Stimulated activated CD4-positive, alpha-beta T cell treated with anti-CD3 and anti-CD28 coated beads, Interleukin-2, amount 100 ng/mL, for 4 hours (primary cell): ENCODE results near the gene LIPT1.
"Not testable (repeated sequence)": the region's sequence is repeated elsewhere in the genome, so short reads cannot be mapped to it uniquely, and the experiment has no call there.

Source experiments
- DNase-seq: peaks from one replicate; pipeline ENCODE4 v3.0.0-alpha.2; 2020; ENCODE audit warnings: low read depth

Gene LIPT1

GRCh38 chr2:99180755-99181623, 26.2 kb downstream of the LIPT1 start, which contains the start of the genes MITD1 and MRPL30:
Gene MITD1, minus strand, starts transcription at chr2:99181058. Its CDS starts 77 bp downstream, at chr2:99180981.
Gene MRPL30, plus strand, starts transcription at chr2:99181184. Its CDS starts 5,020 bp downstream, at chr2:99186204.
- peak; percentile 84 for DNase-seq

DNA sequence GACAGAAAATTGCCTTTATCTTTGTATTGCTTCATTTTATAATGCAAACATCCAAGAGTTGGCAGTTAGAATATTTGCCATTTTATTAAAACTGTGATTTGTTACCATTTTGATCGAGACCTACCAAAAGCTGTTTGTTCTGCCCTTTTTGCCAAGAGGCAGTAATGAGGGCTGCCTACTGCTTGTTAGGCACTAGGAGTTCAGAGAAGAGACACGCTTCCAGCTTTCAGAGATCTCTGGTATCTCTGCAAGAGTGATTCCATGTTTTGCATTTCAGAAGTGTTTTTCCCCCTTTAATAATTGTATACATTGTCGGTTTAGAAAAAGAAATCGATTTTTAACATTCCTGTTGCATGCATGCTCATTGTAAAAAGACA, 26.8 kb downstream of the LIPT1 start:
- no peak for DNase-seq

- no peak for DNase-seq
Measured at GRCh38 chr2:99183025-99183424, 28.3 kb downstream of the LIPT1 start.

GRCh38 chr2:99184811-99185210, 30.0 kb downstream of the LIPT1 start:
- no peak for DNase-seq

DNA sequence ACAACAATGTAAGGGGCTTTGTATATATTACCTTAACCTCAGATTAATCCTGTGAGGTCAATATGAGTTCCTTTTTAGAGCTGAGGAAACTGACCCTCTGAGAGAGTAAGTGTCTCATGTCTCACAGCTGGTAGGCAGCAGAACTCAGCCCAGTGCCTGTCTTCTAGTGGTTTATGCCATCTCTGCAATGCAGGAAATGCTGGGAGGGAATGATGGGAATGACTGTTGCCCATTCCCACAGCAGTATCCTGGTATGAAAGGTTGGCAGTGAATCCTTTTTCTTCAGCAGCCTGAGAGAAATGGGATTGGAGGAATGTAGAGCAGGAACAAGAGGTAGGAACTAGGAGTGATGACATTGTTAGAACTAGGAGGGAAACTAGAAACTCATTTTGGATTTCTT, 32.2 kb downstream of the LIPT1 start:
- DNase-seq = no peak

DNA sequence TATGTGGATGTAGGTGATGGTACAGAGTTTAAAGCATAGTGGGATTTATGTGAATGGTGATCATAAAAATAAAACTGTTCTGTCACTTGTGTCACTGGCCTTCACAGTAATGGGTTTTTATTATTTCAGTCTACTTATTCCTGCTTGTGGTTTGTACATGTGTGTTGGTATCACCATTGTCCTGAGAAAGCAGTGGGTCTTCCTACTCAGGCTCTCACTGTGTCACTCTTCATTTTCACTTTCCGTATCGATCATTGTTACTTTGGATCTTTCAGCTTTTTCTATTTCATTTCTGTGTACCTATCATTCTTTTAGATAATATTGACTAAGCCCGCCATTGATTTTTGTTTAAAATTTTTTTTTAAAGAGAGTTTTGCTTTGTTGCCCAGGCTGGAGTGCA, 33.6 kb downstream of the LIPT1 start:
- no peak for DNase-seq

- DNase-seq = no peak
Measured at GRCh38 chr2:99190548-99190947, 35.8 kb downstream of the LIPT1 start.

GRCh38 chr2:99192364-99192763, 37.6 kb downstream of the LIPT1 start:
- DNase-seq = not testable (repeated sequence)

- no peak for DNase-seq
Measured at GRCh38 chr2:99198103-99198841, 43.5 kb downstream of the LIPT1 start.

DNA sequence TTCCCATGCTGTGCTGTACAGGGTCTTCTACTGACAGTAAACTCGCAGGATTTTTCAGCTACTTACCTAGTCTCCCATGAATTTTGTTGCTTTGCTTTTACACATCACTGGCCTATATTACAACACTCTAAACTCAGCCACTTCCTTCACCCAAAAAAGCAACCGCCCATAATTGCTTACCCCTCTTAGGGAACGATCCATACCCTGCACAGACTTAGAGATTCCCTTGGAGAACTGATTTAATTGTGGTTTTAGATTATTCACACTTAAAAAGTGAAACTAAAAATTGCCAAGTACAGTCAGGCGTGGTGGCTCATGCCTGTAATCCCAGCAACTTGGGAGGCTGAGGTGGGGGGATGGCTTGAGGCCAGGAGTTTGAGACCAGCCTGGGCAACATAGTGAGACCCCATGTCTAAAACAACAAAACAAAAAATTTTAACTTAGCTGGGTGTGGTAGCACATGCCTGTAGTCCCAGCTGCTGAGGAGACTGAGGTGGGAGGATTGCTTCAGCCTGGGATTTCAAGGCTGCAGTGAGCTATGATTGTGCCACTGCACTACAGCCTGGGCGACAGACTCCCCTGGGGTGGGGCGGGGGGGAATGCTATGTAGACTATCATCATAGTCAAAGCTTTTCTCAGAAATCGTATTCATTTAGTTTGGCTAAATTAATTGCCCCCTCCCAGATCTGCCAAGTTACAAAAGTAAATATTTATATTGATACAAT, 45.5 kb downstream of the LIPT1 start:
- no peak for DNase-seq

DNA sequence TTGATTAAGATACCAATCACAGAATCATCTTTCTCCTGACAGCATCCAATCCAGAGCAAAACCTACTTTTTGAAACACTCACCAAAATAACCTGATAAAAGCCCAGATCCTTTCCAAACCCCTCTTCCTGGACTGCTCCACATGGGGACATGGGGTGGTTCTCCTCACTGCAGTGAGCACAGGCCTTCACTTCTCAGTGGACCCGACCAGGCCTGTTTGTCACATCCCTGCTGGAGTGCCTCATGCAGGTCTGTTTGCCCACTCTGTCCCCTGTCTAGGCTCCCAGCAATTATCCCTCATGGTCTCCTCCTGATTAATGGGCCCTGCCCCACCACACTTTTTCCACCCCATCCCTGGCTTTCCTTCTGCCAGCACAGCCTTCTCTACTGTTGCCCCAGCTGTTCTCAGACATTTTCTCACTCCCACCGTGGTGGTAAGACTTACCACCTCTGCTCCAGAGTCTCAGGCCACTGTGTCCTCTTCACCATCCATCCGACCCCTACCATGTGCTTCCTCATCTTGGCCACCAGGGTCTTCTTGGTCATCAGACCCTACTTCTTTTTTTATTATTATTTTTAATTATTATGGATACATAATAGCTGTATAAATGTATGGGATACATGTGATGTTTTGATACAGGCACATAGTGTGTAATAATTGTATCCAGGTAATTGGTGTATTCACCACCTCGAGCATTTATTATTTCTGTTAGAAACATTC, 47.4 kb downstream of the LIPT1 start:
- DNase-seq = no peak

- DNase-seq = no peak
Measured at GRCh38 chr2:99205491-99205890, 50.7 kb downstream of the LIPT1 start.
